ENCODE data around the gene IL22RA1. TPM values are rescaled to one million over a fixed set of nuclear protein-coding genes. Genes with fewer than 3 reads are reported as not detected.

IL22RA1 gene
- total and polyA plus RNA-seq, 10 of the 15 experiments (the other 5 are each of a cell fraction or from before 2014, with no cell fraction given) = not detected

GRCh38 chr1:24119859-24120756 lies 22.8 kb downstream of the IL22RA1 start:
- H2AFZ ChIP-seq (ENCODE audit: control insufficient read depth, low read depth, low read length) = no peak overlapping the region
- H3K36me3 ChIP-seq (ENCODE audit: control insufficient read depth in 2 of 2, insufficient read depth in 2 of 2, low read length in 1 of 2) = no peaks in the 10 kb centered on the region
- no peak overlapping the region for H3K9ac ChIP-seq (ENCODE audit: control insufficient read depth, insufficient read depth, low read length)
- H3K4me2 ChIP-seq (ENCODE audit: control insufficient read depth, insufficient read depth) = no peak overlapping the region
- H3K4me3 ChIP-seq = no peak overlapping the region
- in situ Hi-C loops (cut with MboI) = no loop called here
- FAIRE-seq (no peak), ATAC-seq (no peak), DNase-seq (ENCODE audit: low read depth, low spot score) (no peak)
- no peaks in the 10 kb centered on the region for H3K4me1 ChIP-seq (ENCODE audit: control insufficient read depth, insufficient read depth, low read length)
- WGBS (ENCODE audit: insufficient coverage, insufficient replicate concordance, low lambda C conversion rate, missing lambda C conversion rate) = 35% methylated on average over 17 of the region's 17 CpGs
- no peaks in the 10 kb centered on the region for H3K9me3 ChIP-seq (replicated peaks; ENCODE audit: control insufficient read depth, insufficient read depth, low read length)
- RAD21 ChIA-PET (ENCODE audit: unreplicated experiment) = interaction anchor here (1.2 kb wide), 1 partner anchor 49 kb away, joined by 3 read pairs; no protein-coding TSS in a partner anchor
- no peaks in the 10 kb centered on the region for H3K79me2 ChIP-seq (ENCODE audit: control insufficient read depth, insufficient read depth, low read length)
- intact Hi-C loops (cut with micrococcal nuclease; ENCODE audit: unreplicated experiment) = no loop called here
- no peak overlapping the region for H3K27ac ChIP-seq (ENCODE audit: control insufficient read depth, insufficient read depth)
- BruUV-seq (replicated peaks) = no TSS peak
- CTCF ChIA-PET = interaction anchor here (0.8 kb wide), 1 partner anchor 30 kb away, joined by 3 read pairs; no protein-coding TSS in a partner anchor
- no peaks in the 10 kb centered on the region for H4K20me1 ChIP-seq (ENCODE audit: control insufficient read depth, insufficient read depth)
- SMC1A ChIA-PET (ENCODE audit: uncharacterized antibody, unreplicated experiment) = no interaction called here
- POLR2A ChIA-PET = no interaction called here
- peaks cover 0 to 3% of the 10 kb centered on the region in 2 experiments; a peak in 2 of 4 replicates for H3K27me3 ChIP-seq (replicated peaks in 1 of 2; ENCODE audit: control insufficient read depth in 2 of 2, insufficient read depth in 2 of 2, low read length in 1 of 2)
- TF ChIP-seq BCL3 (IDR thresholded peaks at IDR 0.05; ENCODE audit: borderline replicate concordance, insufficient read depth, low read depth, low read length, poor library complexity, severe bottlenecking) = no peak
- no peak for TF ChIP-seq PRDM15 (CRISPR knock-in tag; IDR thresholded peaks at IDR 0.05)
- TF ChIP-seq JUNB (IDR thresholded peaks at IDR 0.05) = no peak
- TF ChIP-seq NR2C1 (IDR thresholded peaks at IDR 0.05) = no peak
- TF ChIP-seq SPI1 (IDR thresholded peaks at IDR 0.05; ENCODE audit: borderline replicate concordance, insufficient read depth, low read depth, low read length) = no peak
- TF ChIP-seq TCF3 (IDR thresholded peaks at IDR 0.05; ENCODE audit: borderline replicate concordance, insufficient read depth, low read depth, low read length) = no peak
- no peak for TF ChIP-seq CTCF (IDR thresholded peaks at IDR 0.05 in 2 of 3, conservative IDR thresholded peaks at IDR 0.05 in 1 of 3; ENCODE audit: control insufficient read depth in 2 of 3, extremely low read depth in 1 of 3, insufficient read depth in 1 of 3, low read depth in 3 of 3, low read length in 3 of 3)
- TF ChIP-seq BCLAF1 (IDR thresholded peaks at IDR 0.05) = no peak
- TF ChIP-seq TARDBP (IDR thresholded peaks at IDR 0.05; ENCODE audit: borderline replicate concordance) = no peak
